Thoracic aorta (tissue), 2 donors: Measurements from ENCODE around the gene COL5A3. TPM values are rescaled to one million over a fixed set of nuclear protein-coding genes. Genes with fewer than 3 reads are reported as not detected.
"Not testable (repeated sequence)": the region's sequence is repeated elsewhere in the genome, so short reads cannot be mapped to it uniquely, and the experiment has no call there.

ENCODE experiments used
- ATAC-seq: fragments of 150-250 bp; one replicate; pipeline ENCODE4 v1.8.0; 2017; ENCODE audit warnings: low read depth; ENCODE audit not compliant: insufficient number of reproducible peaks, low FRiP score
- DNase-seq: peaks from one replicate; pipeline ENCODE4 v3.0.0-alpha.2; 2020; ENCODE audit warnings: low spot score
- H3K27ac ChIP-seq, 2 donors: fragments of 200-600 bp; sonication (generic); 1 replicate in 1 of 2; 2 replicates in 1 of 2; pipeline ENCODE4 v1.5.1; 2016; ENCODE audit warnings: mild to moderate bottlenecking in 2 of 2, moderate library complexity in 2 of 2
- H3K27me3 ChIP-seq: fragments of 200-600 bp; sonication (generic); replicated peaks from 2 replicates; pipeline ENCODE4 v1.6.0; 2016; ENCODE audit warnings: mild to moderate bottlenecking; ENCODE audit not compliant: insufficient read depth
- H3K36me3 ChIP-seq: fragments of 200-600 bp; sonication (generic); one replicate; pipeline ENCODE4 v1.5.1; 2016
- H3K4me1 ChIP-seq, 2 donors: fragments of 200-600 bp; sonication (generic); 1 replicate in 1 of 2; 2 replicates in 1 of 2; pipeline versions ENCODE4 v1.5.1 to v1.6.0; 2016; ENCODE audit warnings: low read depth in 2 of 2, mild to moderate bottlenecking in 1 of 2; ENCODE audit not compliant: control insufficient read depth in 1 of 2
- H3K4me3 ChIP-seq: fragments of 200-600 bp; sonication (generic); 2 replicates; pipeline ENCODE4 v1.5.1; 2016; ENCODE audit warnings: mild to moderate bottlenecking
- H3K9me3 ChIP-seq: fragments of 200-600 bp; sonication (generic); 2 replicates; pipeline ENCODE4 v1.5.1; 2016
- CTCF ChIP-seq: fragments of 200-600 bp; sonication (generic); IDR thresholded peaks from one replicate; pipeline ENCODE4 v1.5.1; 2019; ENCODE audit warnings: antibody characterized with exemption
- total RNA-seq, 2 donors: library from RNA; depleted of rRNA; stranded (reverse); fragments of >200 nt; gene quantifications; one replicate each; pipeline versions ENCODE4 v1.1.0 to v1.2.3, GENCODE V29; 2016

Gene COL5A3
- total RNA-seq, 2 donors from 2014 or later, result 11.1 to 14.3 TPM

GRCh38 chr19:10027158-10027997 lies 17.1 kb upstream of the COL5A3 start:
- H3K36me3 ChIP-seq, result no peaks in the 10 kb centered on the region
- DNase-seq, result peak; percentile 62
- H3K4me1 ChIP-seq, result peaks cover 0 to 6% of the 10 kb centered on the region in 2 donors
- peak; percentile 92 for TF ChIP-seq CTCF
- H3K27me3 ChIP-seq, result no peaks in the 10 kb centered on the region
- no peak overlapping the region for H3K27ac ChIP-seq
- H3K4me3 ChIP-seq, result peak overlapping the region; percentile 47
- peak; percentile 62 for ATAC-seq
- no peaks in the 10 kb centered on the region for H3K9me3 ChIP-seq

- no peaks in the 10 kb centered on the region for H3K9me3 ChIP-seq
- ATAC-seq, result no peak
- peaks cover 0 to 6% of the 10 kb centered on the region in 2 donors for H3K4me1 ChIP-seq
- no peak for TF ChIP-seq CTCF
- no peaks in the 10 kb centered on the region for H3K36me3 ChIP-seq
- no peak overlapping the region for H3K27ac ChIP-seq
- DNase-seq, result no peak
- no peaks in the 10 kb centered on the region for H3K27me3 ChIP-seq
- no peak overlapping the region for H3K4me3 ChIP-seq
These were observed 16.4 kb upstream of the COL5A3 start for GRCh38 chr19:10026744-10027143.

- H3K27ac ChIP-seq, H3K27me3 ChIP-seq, H3K4me1 ChIP-seq, ATAC-seq, H3K36me3 ChIP-seq, H3K4me3 ChIP-seq, DNase-seq, H3K9me3 ChIP-seq: not testable (repeated sequence)
These were observed 12.8 kb upstream of the COL5A3 start for GRCh38 chr19:10023096-10023495.

- no peaks in the 10 kb centered on the region for H3K27me3 ChIP-seq
- H3K36me3 ChIP-seq, result no peaks in the 10 kb centered on the region
- no peak overlapping the region for H3K27ac ChIP-seq
- ATAC-seq (no peak), DNase-seq (no peak)
- no peaks in the 10 kb centered on the region for H3K9me3 ChIP-seq
- H3K4me1 ChIP-seq, result no peaks in the 10 kb centered on the region
- H3K4me3 ChIP-seq, result no peak overlapping the region
- no peak for TF ChIP-seq CTCF
These were observed 11.6 kb upstream of the COL5A3 start for GRCh38 chr19:10021863-10022262.

GRCh38 chr19:10021446-10021845 lies 11.1 kb upstream of the COL5A3 start:
- H3K36me3 ChIP-seq, result no peaks in the 10 kb centered on the region
- no peaks in the 10 kb centered on the region for H3K9me3 ChIP-seq
- TF ChIP-seq CTCF, result no peak
- H3K27ac ChIP-seq, result no peak overlapping the region
- no peak overlapping the region for H3K4me3 ChIP-seq
- H3K27me3 ChIP-seq, result no peaks in the 10 kb centered on the region
- no peaks in the 10 kb centered on the region for H3K4me1 ChIP-seq
- DNase-seq, result no peak
- ATAC-seq, result no peak
